CD8-positive, alpha-beta memory T cell (primary cell): ENCODE measurements around the gene TMEM35A. TPM values are rescaled to one million over a fixed set of nuclear protein-coding genes. Genes with fewer than 3 reads are reported as not detected.

Source experiments
- CTCF ChIA-PET: fragments of 350-600 bp; sonication (Branson Sonifier 250); formaldehyde crosslinking; loops from one replicate; lab custom pipeline; 2021; ENCODE audit warnings: antibody characterized with exemption; lab: Charles Lee
- POLR2A ChIA-PET: fragments of 350-600 bp; sonication (Branson Sonifier 250); formaldehyde crosslinking; loops from one replicate; lab custom pipeline; 2021; ENCODE audit warnings: antibody characterized with exemption; lab: Charles Lee
- DNase-seq, 5 donors: peaks; one replicate each; pipeline versions ENCODE4 v3.0.0 to v3.0.0-alpha.2; 2020 to 2022; ENCODE audit warnings: mixed read lengths in 1 of 5
- H3K27ac ChIP-seq: one replicate; pipeline ENCODE4 v1.7.0; 2013; ENCODE audit warnings: low read depth, mild to moderate bottlenecking, low read length, moderate library complexity
- H3K27me3 ChIP-seq: 2 replicates; pipeline ENCODE4 v1.7.0; 2013; ENCODE audit warnings: low read length, mild to moderate bottlenecking; ENCODE audit not compliant: insufficient read depth, poor library complexity, severe bottlenecking
- H3K36me3 ChIP-seq: 2 replicates; pipeline ENCODE4 v1.7.0; 2013; ENCODE audit warnings: mild to moderate bottlenecking, low read length, moderate library complexity; ENCODE audit not compliant: insufficient read depth
- H3K4me1 ChIP-seq: 2 replicates; pipeline ENCODE4 v1.7.0; 2013; ENCODE audit warnings: mild to moderate bottlenecking, low read length, moderate library complexity; ENCODE audit not compliant: insufficient read depth
- H3K4me3 ChIP-seq: 2 replicates; pipeline ENCODE4 v1.7.0; 2013; ENCODE audit warnings: mild to moderate bottlenecking, low read length
- H3K9me3 ChIP-seq: 2 replicates; pipeline ENCODE4 v1.7.0; 2013; ENCODE audit warnings: mild to moderate bottlenecking, low read length
- H3K27ac Mint-ChIP-seq, 8 donors: one replicate each; pipeline ENCODE4 v1.8.0; 2020 to 2021; ENCODE audit warnings: mixed read lengths in 8 of 8, mild to moderate bottlenecking in 6 of 8, inconsistent platforms in 3 of 8, moderate library complexity in 3 of 8
- H3K27me3 Mint-ChIP-seq, 2 donors: one replicate each; pipeline ENCODE4 v1.8.0; 2020 to 2021; ENCODE audit warnings: mixed read lengths in 2 of 2, mild to moderate bottlenecking in 1 of 2, moderate library complexity in 1 of 2
- H3K36me3 Mint-ChIP-seq, 3 donors: one replicate each; pipeline ENCODE4 v1.8.0; 2020 to 2021; ENCODE audit warnings: mixed read lengths in 3 of 3, inconsistent platforms in 1 of 3, mild to moderate bottlenecking in 1 of 3
- H3K4me1 Mint-ChIP-seq, 3 donors: one replicate each; pipeline ENCODE4 v1.8.0; 2020 to 2021; ENCODE audit warnings: mixed read lengths in 3 of 3, inconsistent platforms in 1 of 3, mild to moderate bottlenecking in 1 of 3
- H3K4me3 Mint-ChIP-seq, 7 donors: one replicate each; pipeline ENCODE4 v1.8.0; 2020 to 2021; ENCODE audit warnings: mixed read lengths in 7 of 7, mild to moderate bottlenecking in 6 of 7, moderate library complexity in 4 of 7, inconsistent platforms in 2 of 7
- H3K9me3 Mint-ChIP-seq, 5 donors: one replicate each; pipeline ENCODE4 v1.8.0; 2020 to 2022; ENCODE audit warnings: mixed read lengths in 5 of 5, mild to moderate bottlenecking in 3 of 5, moderate library complexity in 2 of 5, inconsistent platforms in 1 of 5
- polyA plus RNA-seq: library from polyadenylated mRNA; unstranded; fragments of 300-500 nt; fragmentation: Illumina TruSeq; gene quantifications from one replicate; pipeline ENCODE4 v1.2.3, GENCODE V29; 2021
- total RNA-seq, 2 experiments: library from RNA; stranded (reverse); gene quantifications; one replicate each; pipeline ENCODE4 v1.2.3, GENCODE V29; 2021

Gene TMEM35A
- total and polyA plus RNA-seq, 3 experiments from 2014 or later, result not detected

DNA sequence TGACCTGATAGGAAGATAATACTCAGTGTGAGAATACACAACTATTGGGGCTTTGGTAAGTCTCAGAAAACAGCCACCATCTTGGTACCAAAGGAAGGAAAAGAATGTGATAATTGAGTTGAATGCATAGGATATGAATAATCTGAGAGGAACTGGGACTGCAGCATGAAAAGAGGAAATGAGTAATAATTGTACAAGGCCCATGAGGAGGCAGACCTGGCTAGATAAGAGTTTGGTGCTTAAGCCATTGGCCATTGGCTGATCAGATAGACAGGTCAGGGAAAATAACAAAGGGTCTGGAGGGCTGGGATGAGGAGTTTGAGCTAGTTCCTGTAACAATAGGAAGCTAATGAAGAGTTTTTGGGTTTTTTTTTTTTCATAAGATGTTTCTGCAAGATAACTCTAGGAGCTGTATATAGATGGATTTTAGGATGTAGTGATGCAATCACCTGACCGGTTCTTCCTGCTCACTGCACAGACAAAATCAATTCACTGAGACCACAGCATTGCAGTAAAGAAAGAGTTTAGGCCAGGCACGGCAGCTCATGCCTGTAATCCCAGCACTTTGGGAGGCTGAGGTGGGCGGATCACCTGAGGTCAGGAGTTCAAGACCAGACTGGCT, 21.5 kb upstream of the TMEM35A start:
- ChIA-PET POLR2A (no interaction called here), CTCF (no interaction called here)
- H3K27ac Mint-ChIP-seq, result peak overlapping the region in 1 of 8 donors; percentile 38
- H3K27ac ChIP-seq, result no peak overlapping the region
- no peaks in the 10 kb centered on the region for H3K9me3 ChIP-seq
- H3K4me1 ChIP-seq, result peaks cover 4% of the 10 kb centered on the region
- peaks cover 0 to 6% of the 10 kb centered on the region in 2 donors for H3K27me3 Mint-ChIP-seq
- H3K4me1 Mint-ChIP-seq, result peaks cover 0 to 2% (median 1%) of the 10 kb centered on the region in 3 donors
- no peaks in the 10 kb centered on the region for H3K9me3 Mint-ChIP-seq
- DNase-seq, result no peak
- no peaks in the 10 kb centered on the region for H3K27me3 ChIP-seq
- no peak overlapping the region for H3K4me3 Mint-ChIP-seq
- no peaks in the 10 kb centered on the region for H3K36me3 Mint-ChIP-seq
- no peak overlapping the region for H3K4me3 ChIP-seq
- no peaks in the 10 kb centered on the region for H3K36me3 ChIP-seq

DNA sequence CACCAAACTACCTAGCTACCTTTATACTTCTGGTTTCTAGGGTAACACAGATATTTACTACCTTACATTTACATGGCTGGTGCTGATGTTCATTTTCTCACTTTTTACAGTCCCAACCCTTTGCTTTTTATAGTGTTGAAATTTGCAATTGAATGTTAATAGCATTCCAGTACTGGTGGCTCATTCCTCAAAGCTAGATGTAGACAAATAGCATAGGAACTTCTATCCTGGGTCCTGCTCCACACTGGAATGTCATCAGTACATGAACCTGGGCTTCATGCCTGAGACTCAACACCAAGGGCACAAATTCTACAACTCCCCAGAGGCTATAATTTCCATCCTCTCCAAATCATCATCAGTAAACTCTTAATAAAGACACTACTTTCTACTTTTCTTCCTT, 16.5 kb upstream of the TMEM35A start:
- H3K27ac Mint-ChIP-seq, result no peak overlapping the region
- H3K36me3 Mint-ChIP-seq, result no peaks in the 10 kb centered on the region
- H3K4me3 ChIP-seq, result no peak overlapping the region
- H3K27me3 ChIP-seq, result no peaks in the 10 kb centered on the region
- no peak for DNase-seq
- no peaks in the 10 kb centered on the region for H3K36me3 ChIP-seq
- no peak overlapping the region for H3K27ac ChIP-seq
- H3K4me3 Mint-ChIP-seq, result no peak overlapping the region
- H3K9me3 Mint-ChIP-seq, result no peaks in the 10 kb centered on the region
- peaks cover 0 to 6% of the 10 kb centered on the region in 2 donors for H3K27me3 Mint-ChIP-seq
- no peaks in the 10 kb centered on the region for H3K4me1 Mint-ChIP-seq
- ChIA-PET CTCF (no interaction called here), POLR2A (no interaction called here)
- H3K4me1 ChIP-seq, result no peaks in the 10 kb centered on the region
- H3K9me3 ChIP-seq, result no peaks in the 10 kb centered on the region

DNA sequence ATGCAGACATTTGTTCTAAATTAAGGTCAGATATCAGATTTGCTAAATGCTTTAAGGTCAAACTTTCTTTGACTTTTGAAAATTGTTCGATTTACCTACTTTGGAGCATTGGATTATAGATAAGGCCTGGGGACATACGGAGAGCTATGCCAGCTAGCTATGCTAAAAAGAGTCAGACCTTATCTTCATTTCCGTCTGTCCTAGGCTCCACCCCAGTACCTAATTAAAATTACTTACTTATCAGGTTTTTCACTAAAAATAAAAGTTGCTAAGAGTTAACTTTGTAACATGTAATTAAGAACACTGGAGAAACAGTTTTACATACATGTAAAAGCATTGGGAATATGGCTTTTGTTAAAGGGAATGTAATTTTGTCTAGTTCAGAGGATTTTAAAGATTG, 7.1 kb upstream of the TMEM35A start:
- Mint-ChIP-seq H3K4me1 (no peaks in the 10 kb centered on the region), H3K27me3 (no peaks in the 10 kb centered on the region), H3K9me3 (peaks cover 0 to 2% (median 0%) of the 10 kb centered on the region in 5 donors), H3K4me3 (no peak overlapping the region), H3K36me3 (no peaks in the 10 kb centered on the region), H3K27ac (no peak overlapping the region)
- POLR2A ChIA-PET, result no interaction called here
- Histone ChIP-seq H3K27ac (no peak overlapping the region), H3K36me3 (no peaks in the 10 kb centered on the region), H3K27me3 (no peaks in the 10 kb centered on the region), H3K9me3 (no peaks in the 10 kb centered on the region), H3K4me1 (no peaks in the 10 kb centered on the region), H3K4me3 (no peak overlapping the region)
- CTCF ChIA-PET, result no interaction called here
- no peak for DNase-seq

DNA sequence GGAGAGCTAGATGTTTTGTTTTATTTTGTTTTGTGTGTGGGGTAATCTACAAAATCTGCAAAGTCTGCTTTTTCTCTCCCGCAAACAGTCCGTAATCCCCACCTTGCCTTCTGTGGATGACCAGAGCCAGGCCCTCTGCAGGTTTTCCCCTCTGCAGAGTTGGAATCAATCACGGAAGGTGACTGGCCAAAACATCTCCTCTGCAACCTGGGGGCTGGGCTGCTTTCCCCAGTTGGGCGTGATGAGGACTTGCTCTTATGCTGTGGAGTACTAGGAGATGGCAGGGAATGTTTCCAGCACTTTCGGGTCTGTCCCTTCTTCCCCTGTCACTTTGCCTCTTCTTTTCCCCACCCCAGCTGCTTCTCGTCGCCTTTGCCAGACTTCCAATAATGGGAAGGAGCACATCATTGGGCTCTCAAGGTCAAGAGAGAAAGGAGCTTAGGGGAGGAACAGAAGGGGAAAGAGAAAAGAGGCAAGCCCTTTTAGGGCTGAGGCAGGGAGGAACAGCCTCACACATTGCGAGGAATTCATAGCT, 1.1 kb downstream of the TMEM35A start:
- H3K27ac Mint-ChIP-seq, result no peak overlapping the region
- POLR2A ChIA-PET, result no interaction called here

DNA sequence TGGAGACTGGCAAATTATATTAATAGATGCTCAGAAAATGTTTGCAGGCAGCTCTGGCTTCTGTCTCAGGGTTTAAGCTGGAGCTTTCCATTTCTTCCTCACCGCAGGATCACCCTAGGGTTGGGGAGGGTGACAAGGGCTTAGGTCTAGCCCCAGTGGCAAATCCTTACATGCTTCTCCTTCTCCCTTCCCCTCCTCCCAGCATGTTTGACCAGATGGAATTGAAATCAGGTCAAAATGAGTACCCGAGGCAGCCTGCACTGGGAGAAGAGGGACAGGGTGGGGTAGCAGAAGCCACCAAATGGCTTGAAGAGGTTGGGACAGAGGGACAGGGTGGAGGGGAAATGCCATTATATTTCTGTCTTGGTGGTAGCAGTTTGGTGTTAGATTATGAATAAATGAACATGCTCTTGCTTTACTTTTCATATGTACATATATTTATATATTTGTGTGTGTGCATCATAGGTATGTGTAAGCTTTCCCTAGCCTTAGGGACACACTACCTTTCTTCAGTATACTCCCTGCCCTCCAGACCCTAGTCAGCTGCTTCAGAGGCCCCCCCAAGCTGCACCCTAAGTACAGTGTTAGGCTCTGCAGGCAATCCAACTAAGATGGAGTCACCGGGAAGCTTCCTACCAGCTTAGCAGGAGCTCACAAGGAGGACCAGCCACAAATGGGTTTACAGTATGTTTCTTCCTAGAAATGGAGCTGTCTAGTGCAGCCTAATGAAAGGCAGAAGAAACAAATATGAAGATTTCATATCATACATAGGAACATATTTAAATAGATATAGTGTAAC, 1.8 kb downstream of the TMEM35A start:
- H3K4me3 Mint-ChIP-seq, result no peak overlapping the region
- H3K36me3 Mint-ChIP-seq, result no peaks in the 10 kb centered on the region
- peaks cover 0 to 4% (median 4%) of the 10 kb centered on the region in 3 donors for H3K4me1 Mint-ChIP-seq
- no peak for DNase-seq
- Histone ChIP-seq H3K4me1 (no peaks in the 10 kb centered on the region), H3K9me3 (no peaks in the 10 kb centered on the region), H3K27ac (no peak overlapping the region), H3K36me3 (no peaks in the 10 kb centered on the region), H3K27me3 (no peaks in the 10 kb centered on the region), H3K4me3 (no peak overlapping the region)
- no peak overlapping the region for H3K27ac Mint-ChIP-seq
- ChIA-PET POLR2A (no interaction called here), CTCF (no interaction called here)
- H3K9me3 Mint-ChIP-seq, result peaks cover 0 to 2% (median 0%) of the 10 kb centered on the region in 5 donors
- peaks cover 22 to 24% of the 10 kb centered on the region in 2 donors for H3K27me3 Mint-ChIP-seq

More for the DNA sequence above, 1.1 kb downstream of the TMEM35A start:
- H3K27ac ChIP-seq, result no peak overlapping the region
- Mint-ChIP-seq H3K27me3 (peaks cover 22 to 24% of the 10 kb centered on the region in 2 donors), H3K36me3 (no peaks in the 10 kb centered on the region), H3K4me3 (no peak overlapping the region), H3K9me3 (peaks cover 0 to 2% (median 0%) of the 10 kb centered on the region in 5 donors), H3K4me1 (peaks cover 0 to 4% (median 4%) of the 10 kb centered on the region in 3 donors)
- DNase-seq, result no peak
- H3K36me3 ChIP-seq, result no peaks in the 10 kb centered on the region
- H3K4me1 ChIP-seq, result no peaks in the 10 kb centered on the region
- no peaks in the 10 kb centered on the region for H3K9me3 ChIP-seq
- no peak overlapping the region for H3K4me3 ChIP-seq
- H3K27me3 ChIP-seq, result no peaks in the 10 kb centered on the region
- CTCF ChIA-PET, result no interaction called here

DNA sequence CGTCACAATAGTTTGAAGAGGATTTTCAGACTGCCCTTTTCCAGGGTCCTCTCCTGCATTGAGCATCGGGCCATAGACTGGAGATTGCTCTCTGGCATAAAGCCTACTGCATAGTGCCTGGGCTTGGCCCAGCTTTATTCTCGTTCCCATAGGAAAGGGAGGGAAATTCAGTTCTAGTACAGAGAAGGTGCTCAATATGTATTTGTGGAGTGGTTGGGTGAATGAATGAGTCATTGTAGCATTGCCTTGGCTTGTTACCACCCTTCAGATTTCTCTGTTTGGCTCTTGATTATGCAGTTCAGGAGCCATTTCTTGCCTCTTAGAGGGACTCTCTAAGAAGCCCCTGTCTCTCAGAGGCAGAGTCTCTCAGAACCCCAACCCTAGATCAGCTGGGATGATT, 2.6 kb downstream of the TMEM35A start:
- H3K4me1 Mint-ChIP-seq, result peaks cover 0 to 4% (median 4%) of the 10 kb centered on the region in 3 donors
- Histone ChIP-seq H3K4me1 (no peaks in the 10 kb centered on the region), H3K4me3 (no peak overlapping the region), H3K36me3 (no peaks in the 10 kb centered on the region), H3K27ac (no peak overlapping the region), H3K27me3 (no peaks in the 10 kb centered on the region), H3K9me3 (no peaks in the 10 kb centered on the region)
- no peak for DNase-seq
- H3K36me3 Mint-ChIP-seq, result no peaks in the 10 kb centered on the region
- no peak overlapping the region for H3K27ac Mint-ChIP-seq
- CTCF ChIA-PET, result no interaction called here
- POLR2A ChIA-PET, result no interaction called here
- peaks cover 22 to 24% of the 10 kb centered on the region in 2 donors for H3K27me3 Mint-ChIP-seq
- H3K4me3 Mint-ChIP-seq, result no peak overlapping the region
- H3K9me3 Mint-ChIP-seq, result peaks cover 0 to under 1% (median 0%) of the 10 kb centered on the region in 5 donors

DNA sequence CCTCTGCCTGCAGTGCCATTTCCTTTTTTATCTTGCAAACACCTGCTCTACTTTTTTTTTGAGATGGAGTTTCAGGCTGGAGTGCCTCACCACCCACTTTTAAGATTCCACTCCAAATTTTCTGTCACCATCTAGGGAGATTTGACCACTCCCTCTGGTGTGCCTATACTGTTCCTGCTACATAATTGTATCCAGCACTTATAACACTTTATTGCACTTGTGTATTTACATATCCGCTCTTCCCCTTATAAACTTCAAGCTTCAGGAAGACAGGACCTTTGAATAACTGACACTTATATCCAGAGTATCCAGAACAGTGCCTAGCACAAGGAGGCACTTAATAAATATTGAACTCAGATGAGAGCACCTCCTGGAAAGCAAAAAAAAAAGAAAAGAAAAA, 13.1 kb downstream of the TMEM35A start:
- Histone ChIP-seq H3K27me3 (no peaks in the 10 kb centered on the region), H3K27ac (no peak overlapping the region), H3K36me3 (no peaks in the 10 kb centered on the region), H3K4me1 (no peaks in the 10 kb centered on the region), H3K9me3 (no peaks in the 10 kb centered on the region), H3K4me3 (no peak overlapping the region)
- H3K27ac Mint-ChIP-seq, result no peak overlapping the region
- ChIA-PET CTCF (no interaction called here), POLR2A (no interaction called here)
- no peak overlapping the region for H3K4me3 Mint-ChIP-seq
- H3K9me3 Mint-ChIP-seq, result peaks cover 0 to 2% (median 0%) of the 10 kb centered on the region in 5 donors
- peaks cover 0 to 2% (median 0%) of the 10 kb centered on the region in 3 donors for H3K4me1 Mint-ChIP-seq
- H3K27me3 Mint-ChIP-seq, result peaks cover 0 to 7% of the 10 kb centered on the region in 2 donors
- no peak for DNase-seq
- no peaks in the 10 kb centered on the region for H3K36me3 Mint-ChIP-seq
